Transverse colon (tissue), 4 donors: ENCODE results near the gene SH3GL3. TPM values are rescaled to one million over a fixed set of nuclear protein-coding genes. Genes with fewer than 3 reads are reported as not detected.

ENCODE experiments used
- DNase-seq: peaks from one replicate; pipeline ENCODE4 v3.0.0-alpha.2; 2019
- H3K27ac ChIP-seq, 4 donors: fragments of 200-600 bp; sonication (generic); 2 replicates each; pipeline ENCODE4 v1.5.1; 2016 to 2018; ENCODE audit warnings: inconsistent platforms in 4 of 4
- H3K27me3 ChIP-seq: fragments of 200-600 bp; sonication (generic); 2 replicates; pipeline ENCODE4 v1.5.1; 2017; ENCODE audit warnings: inconsistent platforms
- H3K36me3 ChIP-seq, 4 donors: fragments of 200-600 bp; sonication (generic); 2 replicates each; pipeline ENCODE4 v1.5.1; 2017 to 2019; ENCODE audit warnings: inconsistent platforms in 4 of 4
- H3K4me1 ChIP-seq, 4 donors: fragments of 200-600 bp; sonication (generic); 2 replicates each; pipeline ENCODE4 v1.5.1; 2017 to 2020; ENCODE audit warnings: inconsistent platforms in 4 of 4
- H3K4me3 ChIP-seq, 4 donors: fragments of 200-600 bp; sonication (generic); 1 replicate in 1 of 4; 2 replicates in 3 of 4; pipeline versions ENCODE4 v1.5.1 to v1.6.1; 2017 to 2019; ENCODE audit warnings: inconsistent platforms in 4 of 4
- H3K9me3 ChIP-seq, 2 donors: fragments of 200-600 bp; sonication (generic); 2 replicates each; pipeline ENCODE4 v1.5.1; 2017 to 2019; ENCODE audit warnings: inconsistent platforms in 2 of 2
- CTCF ChIP-seq, 5 experiments: fragments of 200-600 bp in 3 of 5; fragments of 450-650 bp in 2 of 5; sonication (generic) in 3 of 5; IDR thresholded peaks; 1 replicate in 2 of 5; 2 replicates in 3 of 5; pipeline ENCODE4 v1.5.1; 2016 to 2017; ENCODE audit warnings: antibody characterized with exemption in 5 of 5, inconsistent platforms in 3 of 5, mild to moderate bottlenecking in 2 of 5, moderate library complexity in 1 of 5
- EP300 ChIP-seq: sonication (generic); formaldehyde crosslinking; IDR thresholded peaks from one replicate; pipeline ENCODE4 v1.6.1; 2017; ENCODE audit warnings: antibody characterized with exemption, low read depth
- POLR2A ChIP-seq: fragments of 450-650 bp; IDR thresholded peaks from one replicate; pipeline ENCODE4 v1.6.1; 2016; ENCODE audit warnings: antibody characterized with exemption, mild to moderate bottlenecking, moderate library complexity
- POLR2AphosphoS5 ChIP-seq, 3 donors: sonication (generic); formaldehyde crosslinking; IDR thresholded peaks; one replicate each; pipeline ENCODE4 v1.6.1; 2016; ENCODE audit warnings: antibody characterized with exemption in 3 of 3
- WGBS, 2 donors: methylation state at CpG; one replicate each; pipeline ENCODE4 v1.1.5; 2018; ENCODE audit warnings: low coverage in 1 of 2; 5-methylcytosine and 5-hydroxymethylcytosine counted together
- in situ Hi-C, 4 donors: fragments of 200-750 bp; cut with MboI; loops; one replicate each; pipeline versions ENCODE4 v1.15.0 to v1.15.1; 2017; ENCODE audit warnings: low sequenced_read_pairs in 3 of 4, low pct_ligation_motif_present in 1 of 4, low pct_unique_long_range_greater_than_20kb in 1 of 4
- intact Hi-C: fragments of 100-400 bp; cut with DNase I; formaldehyde crosslinking; loops from one replicate; pipeline ENCODE4 v1.15.1; 2023; ENCODE audit warnings: low total_unique reads
- total RNA-seq, 4 donors: library from RNA; depleted of rRNA; stranded (reverse); fragments of >200 nt; gene quantifications; one replicate each; pipeline ENCODE4 v1.1.0, GENCODE V29; 2016

SH3GL3 gene
- total RNA-seq, 4 donors from 2014 or later = not detected

GRCh38 chr15:83477808-83478537, 30.8 kb downstream of the SH3GL3 start:
- intact Hi-C loops (no loop called here), in situ Hi-C loops (loop anchor here in 1 of 4 donors (25.0 kb wide), 1 partner anchor 159 kb away; no protein-coding TSS in a partner anchor)
- Histone ChIP-seq H3K36me3 (no peaks in the 10 kb centered on the region), H3K27ac (no peak overlapping the region), H3K4me3 (no peak overlapping the region), H3K4me1 (no peaks in the 10 kb centered on the region), H3K27me3 (no peaks in the 10 kb centered on the region), H3K9me3 (no peaks in the 10 kb centered on the region)
- no peak for TF ChIP-seq POLR2A
- no peak for TF ChIP-seq POLR2AphosphoS5 (IDR thresholded peaks at IDR 0.05)
- no peak for TF ChIP-seq CTCF (IDR thresholded peaks at IDR 0.05)
- TF ChIP-seq EP300 = no peak
- WGBS, 2 donors = 81 to 92% methylated on average over 4 to 5 of the region's 5 CpGs
- DNase-seq = no peak

GRCh38 chr15:83483612-83484011, 36.5 kb downstream of the SH3GL3 start:
- H3K4me3 ChIP-seq = no peak overlapping the region
- intact Hi-C loops = no loop called here
- DNase-seq = no peak
- in situ Hi-C loops = loop anchor here in 1 of 4 donors (25.0 kb wide), 1 partner anchor 154 kb away; no protein-coding TSS in a partner anchor
- WGBS, 2 donors = 86% methylated on average over 1 of the region's 1 CpG; no CpG with 5 or more reads in 1 of the 2 donors
- H3K4me1 ChIP-seq = no peaks in the 10 kb centered on the region
- no peak overlapping the region for H3K27ac ChIP-seq
- H3K9me3 ChIP-seq = no peaks in the 10 kb centered on the region
- H3K27me3 ChIP-seq = no peaks in the 10 kb centered on the region
- TF ChIP-seq POLR2AphosphoS5 (IDR thresholded peaks at IDR 0.05) (no peak), EP300 (no peak), POLR2A (no peak), CTCF (IDR thresholded peaks at IDR 0.05) (no peak)
- no peaks in the 10 kb centered on the region for H3K36me3 ChIP-seq

- Histone ChIP-seq H3K4me3 (no peak overlapping the region), H3K4me1 (no peaks in the 10 kb centered on the region), H3K36me3 (no peaks in the 10 kb centered on the region), H3K9me3 (no peaks in the 10 kb centered on the region), H3K27ac (no peak overlapping the region), H3K27me3 (no peaks in the 10 kb centered on the region)
- no peak for TF ChIP-seq EP300
- no peak for TF ChIP-seq POLR2AphosphoS5 (IDR thresholded peaks at IDR 0.05)
- no peak for TF ChIP-seq CTCF (IDR thresholded peaks at IDR 0.05)
- TF ChIP-seq POLR2A = no peak
- in situ Hi-C loops = loop anchor here in 1 of 4 donors (25.0 kb wide), 1 partner anchor 153 kb away; no protein-coding TSS in a partner anchor
- DNase-seq = no peak
- intact Hi-C loops = no loop called here
- WGBS, 2 donors = 75 to 87% methylated on average over 2 of the region's 2 CpGs
Observed at GRCh38 chr15:83484636-83485035, 37.5 kb downstream of the SH3GL3 start.

GRCh38 chr15:83486363-83486762, 39.2 kb downstream of the SH3GL3 start:
- no peaks in the 10 kb centered on the region for H3K4me1 ChIP-seq
- intact Hi-C loops = no loop called here
- no peaks in the 10 kb centered on the region for H3K9me3 ChIP-seq
- no peak for DNase-seq
- TF ChIP-seq EP300 (no peak), POLR2A (no peak), POLR2AphosphoS5 (IDR thresholded peaks at IDR 0.05) (no peak), CTCF (IDR thresholded peaks at IDR 0.05) (no peak)
- H3K27me3 ChIP-seq = no peaks in the 10 kb centered on the region
- in situ Hi-C loops = loop anchor here in 1 of 4 donors (25.0 kb wide), 1 partner anchor 151 kb away; no protein-coding TSS in a partner anchor
- H3K36me3 ChIP-seq = no peaks in the 10 kb centered on the region
- H3K4me3 ChIP-seq = no peak overlapping the region
- H3K27ac ChIP-seq = no peak overlapping the region
